ENCODE results near the gene UCP1.

UCP1 gene, protein sequence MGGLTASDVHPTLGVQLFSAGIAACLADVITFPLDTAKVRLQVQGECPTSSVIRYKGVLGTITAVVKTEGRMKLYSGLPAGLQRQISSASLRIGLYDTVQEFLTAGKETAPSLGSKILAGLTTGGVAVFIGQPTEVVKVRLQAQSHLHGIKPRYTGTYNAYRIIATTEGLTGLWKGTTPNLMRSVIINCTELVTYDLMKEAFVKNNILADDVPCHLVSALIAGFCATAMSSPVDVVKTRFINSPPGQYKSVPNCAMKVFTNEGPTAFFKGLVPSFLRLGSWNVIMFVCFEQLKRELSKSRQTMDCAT

DNA sequence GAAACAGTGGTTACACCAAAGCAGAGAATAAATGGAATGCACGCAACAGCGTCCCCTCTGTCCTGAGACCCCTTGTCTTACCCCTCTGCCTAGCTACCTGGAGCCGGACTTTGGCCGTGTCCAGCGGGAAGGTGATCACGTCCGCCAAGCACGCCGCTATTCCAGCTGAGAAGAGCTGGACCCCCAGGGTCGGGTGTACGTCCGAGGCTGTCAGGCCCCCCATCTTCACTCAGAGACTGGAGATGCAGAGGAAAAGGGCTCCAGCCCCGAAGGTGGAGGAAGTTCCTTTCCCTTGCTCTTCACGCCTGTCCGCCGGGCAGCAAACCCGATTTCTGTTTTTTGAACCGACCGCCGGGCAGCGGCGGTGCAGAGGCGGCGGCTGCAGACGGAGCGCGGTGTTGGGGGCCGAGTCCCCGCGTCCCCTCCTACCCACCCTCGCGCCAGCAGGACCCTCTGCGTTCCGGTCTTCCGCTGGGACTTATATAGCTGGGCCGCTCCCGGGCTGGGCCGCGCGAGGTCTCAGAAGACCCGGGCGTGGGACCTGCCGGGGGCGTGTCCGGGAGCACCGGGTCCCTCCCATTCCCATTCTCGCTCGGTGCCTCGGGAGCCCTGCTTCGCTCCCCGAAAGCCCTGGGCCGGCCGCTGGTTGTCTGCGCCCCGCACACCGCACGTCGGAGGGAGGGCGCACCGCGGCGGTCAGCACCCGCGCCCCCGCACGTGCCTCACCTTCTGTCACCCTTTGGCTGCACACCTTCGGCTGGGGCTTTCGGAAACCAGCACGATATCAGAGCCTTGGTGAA lies at the start of gene UCP1:
TSS of gene UCP1 (minus strand) at position 455 of the 800 bp plus-strand sequence. CDS start at position 223, 232 bp downstream.
- DNase-seq (ENCODE audit: low read depth): no peak
- H3K4me3 ChIP-seq (ENCODE audit: low read length): peak within 1 kb of the TSS; percentile 33

DNA sequence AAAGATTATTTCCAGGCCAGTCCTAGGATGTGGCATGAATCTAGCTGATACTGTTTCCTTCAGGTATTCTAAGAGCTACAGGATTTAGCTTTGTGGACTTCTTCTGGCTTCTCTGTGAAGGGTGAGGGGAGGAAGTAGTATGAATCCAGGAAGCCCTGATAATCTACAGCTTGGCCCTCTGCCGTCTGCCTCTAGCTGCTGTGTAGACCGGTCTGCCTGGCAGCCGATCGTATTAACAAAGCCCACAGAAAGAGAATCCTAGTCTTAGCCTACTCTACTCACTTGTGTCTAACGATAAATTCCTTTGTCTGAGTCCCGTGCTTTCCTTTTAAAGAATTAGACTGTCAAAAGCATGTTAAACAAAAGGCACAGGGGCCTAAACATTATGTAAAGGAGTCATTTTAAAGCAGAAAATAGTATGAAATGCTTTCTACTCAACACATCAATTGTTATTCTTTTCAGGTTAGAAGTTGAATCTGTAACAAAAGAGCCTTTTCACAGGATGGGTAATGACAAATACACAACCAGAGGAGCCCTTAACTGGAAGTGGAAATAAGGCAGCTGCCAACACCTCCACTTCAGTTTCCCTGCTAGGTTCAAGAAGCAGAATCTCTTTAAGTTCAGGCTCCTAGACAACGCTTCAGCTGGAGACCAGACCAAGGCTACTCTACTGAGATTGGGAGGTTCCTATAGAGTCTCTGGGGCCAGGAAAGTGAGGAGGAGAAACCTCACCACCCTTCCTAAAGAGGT lies 48.9 kb upstream of the UCP1 start:
- H3K4me3 ChIP-seq (ENCODE audit: low read length): no peak overlapping the region
- TF ChIP-seq, protein P1, sequence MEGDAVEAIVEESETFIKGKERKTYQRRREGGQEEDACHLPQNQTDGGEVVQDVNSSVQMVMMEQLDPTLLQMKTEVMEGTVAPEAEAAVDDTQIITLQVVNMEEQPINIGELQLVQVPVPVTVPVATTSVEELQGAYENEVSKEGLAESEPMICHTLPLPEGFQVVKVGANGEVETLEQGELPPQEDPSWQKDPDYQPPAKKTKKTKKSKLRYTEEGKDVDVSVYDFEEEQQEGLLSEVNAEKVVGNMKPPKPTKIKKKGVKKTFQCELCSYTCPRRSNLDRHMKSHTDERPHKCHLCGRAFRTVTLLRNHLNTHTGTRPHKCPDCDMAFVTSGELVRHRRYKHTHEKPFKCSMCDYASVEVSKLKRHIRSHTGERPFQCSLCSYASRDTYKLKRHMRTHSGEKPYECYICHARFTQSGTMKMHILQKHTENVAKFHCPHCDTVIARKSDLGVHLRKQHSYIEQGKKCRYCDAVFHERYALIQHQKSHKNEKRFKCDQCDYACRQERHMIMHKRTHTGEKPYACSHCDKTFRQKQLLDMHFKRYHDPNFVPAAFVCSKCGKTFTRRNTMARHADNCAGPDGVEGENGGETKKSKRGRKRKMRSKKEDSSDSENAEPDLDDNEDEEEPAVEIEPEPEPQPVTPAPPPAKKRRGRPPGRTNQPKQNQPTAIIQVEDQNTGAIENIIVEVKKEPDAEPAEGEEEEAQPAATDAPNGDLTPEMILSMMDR (conservative IDR thresholded peaks at IDR 0.05; ENCODE audit: low read length): no peak
- DNase-seq (ENCODE audit: low read depth): no peak

More for the DNA sequence above, at the start of gene UCP1:
- TF ChIP-seq, protein P1 (conservative IDR thresholded peaks at IDR 0.05; ENCODE audit: low read length): no peak

DNA sequence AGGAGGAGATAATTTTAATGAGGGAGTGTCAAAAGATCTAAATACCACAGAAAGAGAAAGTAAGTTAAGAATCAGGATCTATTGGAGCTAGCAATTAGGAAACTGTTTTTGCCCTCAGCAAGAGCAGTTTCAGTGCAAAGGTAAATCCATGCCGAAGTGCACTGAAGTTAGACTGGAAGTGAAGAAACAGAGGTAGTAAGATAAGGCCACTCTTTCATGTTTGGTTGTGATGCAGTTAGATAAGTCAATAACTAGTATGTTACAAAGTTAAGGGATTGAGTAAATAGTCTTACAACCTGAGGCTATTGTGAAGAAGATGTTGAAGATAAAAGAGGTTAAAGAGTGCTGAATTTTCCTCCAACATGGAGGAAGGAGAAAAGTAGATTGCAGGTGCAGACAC lies 46.7 kb upstream of the UCP1 start:
- no peak for DNase-seq (ENCODE audit: low read depth)
- TF ChIP-seq, protein P1 (conservative IDR thresholded peaks at IDR 0.05; ENCODE audit: low read length): no peak
- H3K4me3 ChIP-seq (ENCODE audit: low read length): no peak overlapping the region

DNA sequence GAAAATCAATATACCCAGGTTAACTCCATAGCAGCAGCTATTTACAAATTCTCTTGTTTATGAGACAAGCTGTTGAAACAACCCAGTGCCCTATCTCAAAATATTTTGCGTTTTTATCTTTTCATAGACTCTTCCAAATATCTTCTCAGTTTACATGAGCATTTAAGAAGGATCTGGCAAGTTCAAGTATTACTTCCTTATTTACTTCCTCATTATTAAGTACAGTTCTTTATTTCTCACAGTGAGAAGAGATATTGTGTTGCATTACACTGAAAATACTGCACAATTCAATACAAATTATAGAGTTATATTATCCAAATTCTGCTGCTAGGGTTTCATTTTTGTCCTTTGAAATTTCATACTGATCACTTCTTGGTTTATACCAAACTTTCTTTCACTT lies 43.6 kb upstream of the UCP1 start:
- TF ChIP-seq, protein P1 (conservative IDR thresholded peaks at IDR 0.05; ENCODE audit: low read length): no peak
- H3K4me3 ChIP-seq (ENCODE audit: low read length): no peak overlapping the region
- DNase-seq (ENCODE audit: low read depth): no peak

DNA sequence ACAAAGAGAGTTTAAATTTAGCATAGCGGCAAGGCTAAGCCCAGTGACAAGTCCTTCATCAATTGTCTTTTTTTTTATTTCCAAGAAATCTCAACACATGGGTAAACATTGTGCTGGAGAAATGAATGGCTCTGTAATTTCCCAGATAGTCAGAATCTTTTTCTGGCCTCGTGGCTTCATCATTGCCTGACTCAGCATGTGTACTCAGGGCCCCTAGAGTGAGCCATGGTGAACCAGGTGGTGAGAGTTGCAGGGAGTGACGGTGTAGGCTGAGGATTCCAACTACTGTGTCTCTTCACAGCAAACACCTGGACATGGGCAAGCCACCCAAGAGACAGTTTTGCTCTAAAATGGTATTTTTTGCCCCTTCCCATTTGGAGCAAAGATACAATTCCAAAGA lies 43.1 kb upstream of the UCP1 start:
- H3K4me3 ChIP-seq (ENCODE audit: low read length): no peak overlapping the region
- DNase-seq (ENCODE audit: low read depth): no peak
- TF ChIP-seq, protein P1 (conservative IDR thresholded peaks at IDR 0.05; ENCODE audit: low read length): no peak

DNA sequence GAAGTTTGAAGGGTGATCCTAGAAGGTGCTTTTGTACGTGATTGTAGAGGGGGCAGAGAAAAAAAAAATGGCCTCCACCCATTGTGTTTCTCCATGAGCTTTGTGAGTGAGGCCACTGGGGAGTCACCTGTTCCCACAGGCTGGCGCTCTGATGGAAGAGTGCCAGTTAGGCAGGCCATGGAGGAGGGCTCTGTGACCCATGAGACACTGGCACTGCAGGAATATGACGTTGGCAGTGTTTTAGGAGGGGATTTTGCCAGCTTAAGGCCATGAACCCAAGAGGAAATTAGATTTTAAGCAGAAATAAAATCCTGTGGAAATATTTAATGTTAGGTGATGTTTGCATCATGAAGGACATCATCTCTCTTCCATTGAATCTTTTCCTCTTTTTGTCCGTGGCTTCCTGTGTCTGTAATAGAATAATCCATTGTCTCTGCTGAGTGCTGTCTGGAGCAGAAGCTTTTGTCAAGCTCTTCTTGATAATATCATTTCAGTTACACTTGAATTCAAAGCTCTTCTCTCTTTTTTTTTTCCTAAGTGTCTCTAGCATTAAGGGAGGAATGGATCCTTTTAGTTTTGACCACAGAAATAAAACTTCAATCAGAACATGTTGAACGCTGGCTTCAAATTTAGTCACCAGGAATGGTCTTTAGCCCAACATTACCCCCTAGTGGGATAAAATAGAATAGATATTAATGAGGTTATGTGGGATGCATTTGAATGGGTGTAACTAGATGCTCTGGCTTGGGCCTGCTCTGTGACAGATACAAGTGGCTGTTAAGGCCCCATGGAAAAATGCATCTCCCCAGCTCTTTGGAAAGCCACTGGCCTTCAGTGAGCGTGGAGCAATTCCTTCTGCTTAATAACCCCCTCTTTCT lies 41.0 kb upstream of the UCP1 start:
- H3K4me3 ChIP-seq (ENCODE audit: low read length): no peak overlapping the region
- TF ChIP-seq, protein P1 (conservative IDR thresholded peaks at IDR 0.05; ENCODE audit: low read length): peak; percentile 70
- peak; percentile 49 for DNase-seq (ENCODE audit: low read depth)
